A549 (cell line): ENCODE results near the gene MVP. TPM values are rescaled to one million over a fixed set of nuclear protein-coding genes. Genes with fewer than 3 reads are reported as not detected.

Source experiments
- ATAC-seq, 2 experiments: fragments of 200-7000 bp in 1 of 2; fragments of >200 bp in 1 of 2; cut with Nextera tagmentation in 1 of 2; cut with Tn5 transposase in 1 of 2; 3 replicates each; pipeline versions ENCODE4 v1.8.0 to v1.9.1; 2018 to 2020; ENCODE audit warnings: mild to moderate bottlenecking in 1 of 2, moderate library complexity in 1 of 2
- CTCF ChIA-PET: fragments of 300-600 bp; sonication (Branson Sonifier 250); formaldehyde crosslinking; extraction: SDS; loops from one replicate; lab custom pipeline; 2021; ENCODE audit warnings: antibody characterized with exemption, inconsistent platforms; lab: Yijun Ruan, JAX
- POLR2A ChIA-PET: fragments of 350-600 bp; formaldehyde crosslinking; extraction: SDS; loops from one replicate; lab custom pipeline; 2021; ENCODE audit warnings: antibody characterized with exemption, inconsistent platforms; lab: Yijun Ruan, JAX
- DNase-seq, 2 experiments: peaks; one replicate each; pipeline versions ENCODE4 v3.0.0 to v3.0.0-alpha.2; 2011 to 2016; ENCODE audit warnings: low read depth in 1 of 2, low spot score in 1 of 2
- FAIRE-seq: peaks from 2 replicates; lab custom pipeline; 2011; peaks lifted over from hg19 to GRCh38; lab: Jason Lieb, UNC
- H3K27ac ChIP-seq, 2 experiments: fragments of >200 bp; sonication (Bioruptor Twin); formaldehyde crosslinking; 3 replicates each; pipeline ENCODE4 v1.5.1; 2016 to 2017
- H3K4me1 ChIP-seq: fragments of >200 bp; sonication (Bioruptor Twin); formaldehyde crosslinking; 3 replicates; pipeline ENCODE4 v1.6.1; 2016
- H3K4me2 ChIP-seq: fragments of >200 bp; sonication (Bioruptor Twin); formaldehyde crosslinking; 3 replicates; pipeline ENCODE4 v1.6.1; 2016
- H3K4me3 ChIP-seq: fragments of >200 bp; sonication (Bioruptor Twin); formaldehyde crosslinking; 3 replicates; pipeline ENCODE4 v1.5.1; 2016
- H3K9me3 ChIP-seq: fragments of >200 bp; sonication (Bioruptor Twin); formaldehyde crosslinking; 3 replicates; pipeline ENCODE4 v1.6.1; 2016
- BHLHE40 ChIP-seq: IDR thresholded peaks from 2 replicates; pipeline ENCODE4 v1.6.1; 2012; ENCODE audit warnings: low read depth, low read length, inconsistent platforms
- CBX2 ChIP-seq: fragments of 200-600 bp; sonication (generic); IDR thresholded peaks from 2 replicates; pipeline ENCODE4 v1.6.1; 2016; ENCODE audit warnings: low read depth, mild to moderate bottlenecking, borderline replicate concordance
- CBX8 ChIP-seq: fragments of 200-600 bp; sonication (generic); IDR thresholded peaks from 2 replicates; pipeline ENCODE4 v1.6.1; 2016
- CEBPB ChIP-seq, 2 experiments: fragments of >200 bp in 1 of 2; sonication (Bioruptor Twin) in 1 of 2; formaldehyde crosslinking in 1 of 2; IDR thresholded peaks; 2 replicates each; pipeline ENCODE4 v1.6.1; 2012 to 2016
- EHF ChIP-seq: fragments of 250-450 bp; sonication (Bioruptor Pico); IDR thresholded peaks from 2 replicates; pipeline ENCODE4 v1.5.0; 2020; ENCODE audit warnings: mild to moderate bottlenecking
- EHMT2 ChIP-seq: fragments of 200-600 bp; sonication (generic); IDR thresholded peaks from 2 replicates; pipeline ENCODE4 v1.6.1; 2016; ENCODE audit warnings: antibody characterized with exemption, low read depth, mild to moderate bottlenecking, moderate library complexity
- EP300 ChIP-seq, 2 experiments: fragments of >200 bp; sonication (Bioruptor Twin); formaldehyde crosslinking; IDR thresholded peaks; 2 replicates in 1 of 2; 3 replicates in 1 of 2; pipeline ENCODE4 v1.6.1; 2016 to 2017
- ESRRA ChIP-seq: fragments of 150-350 bp; IDR thresholded peaks from 2 replicates; pipeline ENCODE4 v1.6.1; 2014; ENCODE audit warnings: mild to moderate bottlenecking, low read length, borderline replicate concordance
- FOSB ChIP-seq: fragments of 250-450 bp; sonication (Bioruptor Pico); IDR thresholded peaks from 2 replicates; pipeline ENCODE4 v1.5.0; 2020; ENCODE audit warnings: mild to moderate bottlenecking, moderate library complexity
- FOXS1 ChIP-seq: fragments of 250-450 bp; sonication (Bioruptor Pico); IDR thresholded peaks from 2 replicates; pipeline ENCODE4 v1.5.0; 2020; ENCODE audit warnings: mild to moderate bottlenecking, moderate library complexity
- HEYL ChIP-seq: fragments of 250-450 bp; sonication (Bioruptor Pico); IDR thresholded peaks from 2 replicates; pipeline ENCODE4 v1.8.0; 2021; ENCODE audit warnings: mild to moderate bottlenecking, moderate library complexity
- HOXB5 ChIP-seq: fragments of 250-450 bp; sonication (Bioruptor Pico); IDR thresholded peaks from 2 replicates; pipeline ENCODE4 v1.5.0; 2020; ENCODE audit warnings: mild to moderate bottlenecking, moderate library complexity
- KDM1A ChIP-seq: fragments of 200-600 bp; sonication (generic); IDR thresholded peaks from 2 replicates; pipeline ENCODE4 v1.6.1; 2016; ENCODE audit warnings: low read depth, mild to moderate bottlenecking
- MAFK ChIP-seq: fragments of 450-650 bp; IDR thresholded peaks from 2 replicates; pipeline ENCODE4 v1.6.1; 2014; ENCODE audit not compliant: partially characterized antibody
- MYC ChIP-seq: IDR thresholded peaks from 2 replicates; pipeline ENCODE4 v1.6.1; 2012; ENCODE audit warnings: mild to moderate bottlenecking, inconsistent platforms, low read length, improper control_type of control experiment, borderline replicate concordance
- NR3C1 ChIP-seq: fragments of >200 bp; sonication (Bioruptor Twin); formaldehyde crosslinking; IDR thresholded peaks from 3 replicates; pipeline ENCODE4 v1.6.1; 2017
- PHF8 ChIP-seq: fragments of 200-600 bp; sonication (generic); IDR thresholded peaks from 2 replicates; pipeline ENCODE4 v1.6.1; 2016; ENCODE audit warnings: low read depth, mild to moderate bottlenecking, antibody characterized with exemption, moderate library complexity, borderline replicate concordance
- RAD21 ChIP-seq, 2 experiments: fragments of >200 bp in 1 of 2; sonication (Bioruptor Twin) in 1 of 2; formaldehyde crosslinking in 1 of 2; IDR thresholded peaks in 1 of 2; conservative IDR thresholded peaks in 1 of 2; 2 replicates in 1 of 2; 3 replicates in 1 of 2; pipeline ENCODE4 v1.6.1; 2012 to 2018; ENCODE audit warnings: inconsistent platforms in 1 of 2
- RARB ChIP-seq: fragments of 250-450 bp; sonication (Bioruptor Pico); IDR thresholded peaks from 2 replicates; pipeline ENCODE4 v1.8.0; 2021; ENCODE audit warnings: mild to moderate bottlenecking, moderate library complexity
- RCOR1 ChIP-seq: fragments of 150-350 bp; IDR thresholded peaks from 2 replicates; pipeline ENCODE4 v1.6.1; 2014; ENCODE audit warnings: antibody characterized with exemption, low read length, low read depth
- RFX5 ChIP-seq: fragments of 450-650 bp; IDR thresholded peaks from 2 replicates; pipeline ENCODE4 v1.7.1; 2014; ENCODE audit warnings: antibody characterized with exemption, mild to moderate bottlenecking, moderate library complexity
- SMC3 ChIP-seq: fragments of >200 bp; sonication (Bioruptor Twin); formaldehyde crosslinking; IDR thresholded peaks from 3 replicates; pipeline ENCODE4 v1.6.1; 2018; ENCODE audit warnings: inconsistent platforms
- TP53 ChIP-seq: fragments of 250-450 bp; sonication (Bioruptor Pico); IDR thresholded peaks from 2 replicates; pipeline ENCODE4 v1.5.0; 2021; ENCODE audit warnings: mild to moderate bottlenecking, moderate library complexity
- ZC3H11A ChIP-seq: fragments of 450-650 bp; IDR thresholded peaks from 2 replicates; pipeline ENCODE4 v1.6.1; 2014; ENCODE audit warnings: antibody characterized with exemption, mild to moderate bottlenecking
- ZFP36 ChIP-seq: fragments of 450-650 bp; IDR thresholded peaks from 2 replicates; pipeline ENCODE4 v1.6.1; 2014; ENCODE audit warnings: borderline replicate concordance; ENCODE audit not compliant: partially characterized antibody
- WGBS: methylation state at CpG from one replicate; pipeline ENCODE4 v1.1.6; 2017; ENCODE audit errors: missing lambda C conversion rate; 5-methylcytosine and 5-hydroxymethylcytosine counted together
- polyA plus RNA-seq, 4 experiments: library from polyadenylated mRNA; depleted of rRNA in 3 of 4; stranded (reverse); fragments of >200 nt; fragmentation: RNase III in 1 of 4; extraction: RNeasy Plus Mini Kit Qiagen cat#74134 plus additional on column Dnase treatment in 1 of 4; gene quantifications; 2 replicates in 3 of 4; 3 replicates in 1 of 4; pipeline ENCODE4 v1.2.3, GENCODE V29; 2011 to 2017
- TF ChIP-seq, protein P1 (sequence below): fragments of >200 bp; sonication (Bioruptor Twin); formaldehyde crosslinking; IDR thresholded peaks from 2 replicates; pipeline ENCODE4 v1.6.1; 2016
- TF ChIP-seq, protein P2 (sequence below): fragments of 450-650 bp; IDR thresholded peaks from 2 replicates; pipeline ENCODE4 v1.6.1; 2014; ENCODE audit warnings: antibody characterized with exemption
- TF ChIP-seq, protein P3 (sequence below): fragments of 250-450 bp; sonication (Bioruptor Pico); IDR thresholded peaks from 2 replicates; pipeline ENCODE4 v1.5.0; 2020; ENCODE audit warnings: low read depth, mild to moderate bottlenecking, moderate library complexity
- TF ChIP-seq, protein P4 (sequence below): IDR thresholded peaks from 2 replicates; pipeline ENCODE4 v1.6.1; 2012
- TF ChIP-seq, protein P5 (sequence below): fragments of >200 bp; sonication (Bioruptor Twin); formaldehyde crosslinking; IDR thresholded peaks from 3 replicates; pipeline ENCODE4 v1.6.1; 2016

Gene MVP
- polyA plus RNA-seq, 2 of the 4 experiments (the other 2 are of a cell fraction) = 73.3 to 106 TPM

DNA sequence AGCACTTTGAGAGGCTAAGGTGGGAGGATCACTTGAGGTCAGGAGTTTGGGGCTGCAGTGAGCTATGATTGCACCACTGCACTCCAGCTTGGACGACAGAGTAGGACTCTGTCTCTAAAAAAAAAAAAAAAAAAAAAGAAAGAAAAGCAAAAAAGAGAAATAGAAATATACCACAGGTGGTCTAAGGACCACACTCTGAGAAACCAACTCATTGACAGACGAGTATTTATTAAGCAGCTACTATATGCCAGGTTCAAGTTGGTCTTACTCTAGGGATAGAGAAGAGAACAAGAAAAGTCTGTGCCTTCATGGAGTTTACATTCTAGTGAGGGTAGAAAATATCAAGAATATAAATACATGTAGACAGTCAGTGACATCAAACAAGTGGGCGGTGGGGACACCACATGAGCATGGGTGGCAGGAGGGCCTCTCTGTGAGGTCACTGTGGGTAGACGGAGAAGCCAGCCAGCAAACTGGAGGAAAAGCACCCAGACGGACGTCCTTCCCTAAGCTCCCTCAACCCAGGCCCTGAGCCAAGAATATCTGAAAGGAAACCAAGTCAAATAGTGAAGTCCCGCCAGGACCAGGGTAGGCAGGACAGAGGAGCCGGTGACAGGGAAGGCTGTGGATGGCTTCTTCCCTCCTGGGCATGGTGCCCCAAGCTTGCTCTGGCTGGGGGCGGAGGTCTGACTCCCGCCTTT is 38.0 kb downstream of the MVP start:
- no peak for TF ChIP-seq RFX5
- TF ChIP-seq RAD21 (conservative IDR thresholded peaks at IDR 0.05 in 1 of 2, IDR thresholded peaks at IDR 0.05 in 1 of 2) = no peak
- TF ChIP-seq HEYL (CRISPR knock-in tag) = no peak
- no peak for TF ChIP-seq MYC
- TF ChIP-seq, protein P1, sequence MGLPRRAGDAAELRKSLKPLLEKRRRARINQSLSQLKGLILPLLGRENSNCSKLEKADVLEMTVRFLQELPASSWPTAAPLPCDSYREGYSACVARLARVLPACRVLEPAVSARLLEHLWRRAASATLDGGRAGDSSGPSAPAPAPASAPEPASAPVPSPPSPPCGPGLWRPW = no peak
- TF ChIP-seq, protein P2, sequence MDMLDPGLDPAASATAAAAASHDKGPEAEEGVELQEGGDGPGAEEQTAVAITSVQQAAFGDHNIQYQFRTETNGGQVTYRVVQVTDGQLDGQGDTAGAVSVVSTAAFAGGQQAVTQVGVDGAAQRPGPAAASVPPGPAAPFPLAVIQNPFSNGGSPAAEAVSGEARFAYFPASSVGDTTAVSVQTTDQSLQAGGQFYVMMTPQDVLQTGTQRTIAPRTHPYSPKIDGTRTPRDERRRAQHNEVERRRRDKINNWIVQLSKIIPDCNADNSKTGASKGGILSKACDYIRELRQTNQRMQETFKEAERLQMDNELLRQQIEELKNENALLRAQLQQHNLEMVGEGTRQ = no peak
- no peak for TF ChIP-seq CBX2
- TF ChIP-seq CEBPB (IDR thresholded peaks at IDR 0.05) = no peak
- no peak for TF ChIP-seq SMC3
- no peak for TF ChIP-seq RCOR1
- TF ChIP-seq NR3C1 = no peak
- DNase-seq (no peak), FAIRE-seq (no peak), ATAC-seq (no peak)
- POLR2A ChIA-PET = no interaction called here
- no peak overlapping the region for H3K4me2 ChIP-seq
- H3K4me3 ChIP-seq = no peak overlapping the region
- peaks cover 11% of the 10 kb centered on the region; the same call in 2 of the 3 replicates for H3K4me1 ChIP-seq
- H3K9me3 ChIP-seq = no peaks in the 10 kb centered on the region
- 85% methylated on average over 10 of the region's 10 CpGs for WGBS
- CTCF ChIA-PET = interaction anchor here (1.1 to 6.0 kb wide), 3 partner anchors 9 to 17 kb away, joined by 3 to 40 read pairs (median 3); no protein-coding TSS in a partner anchor
- no peak overlapping the region for H3K27ac ChIP-seq

DNA sequence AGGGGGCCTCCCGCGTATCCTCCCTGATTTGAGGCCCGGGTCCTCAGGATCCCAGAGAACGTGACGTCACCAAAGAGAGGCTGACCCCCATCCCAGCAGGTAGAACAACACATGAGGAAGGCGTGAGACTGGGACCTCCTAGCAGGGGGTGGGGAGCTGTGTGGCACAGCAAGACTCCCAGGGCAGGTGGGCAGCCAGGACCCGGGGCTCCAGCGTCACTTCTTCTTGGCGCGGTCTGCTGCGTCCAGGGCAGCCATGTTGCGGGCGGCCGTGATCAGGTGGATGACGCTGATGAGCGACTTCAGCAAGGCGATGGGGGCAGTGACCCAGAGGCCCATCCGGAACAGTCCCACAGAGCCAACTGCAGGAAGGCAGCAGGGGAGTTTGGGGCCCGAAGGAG is 38.7 kb downstream of the MVP start:
- TF ChIP-seq, protein P3, sequence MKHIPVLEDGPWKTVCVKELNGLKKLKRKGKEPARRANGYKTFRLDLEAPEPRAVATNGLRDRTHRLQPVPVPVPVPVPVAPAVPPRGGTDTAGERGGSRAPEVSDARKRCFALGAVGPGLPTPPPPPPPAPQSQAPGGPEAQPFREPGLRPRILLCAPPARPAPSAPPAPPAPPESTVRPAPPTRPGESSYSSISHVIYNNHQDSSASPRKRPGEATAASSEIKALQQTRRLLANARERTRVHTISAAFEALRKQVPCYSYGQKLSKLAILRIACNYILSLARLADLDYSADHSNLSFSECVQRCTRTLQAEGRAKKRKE (CRISPR knock-in tag) = no peak
- TF ChIP-seq RFX5 (no peak), KDM1A (no peak), NR3C1 (no peak), FOSB (CRISPR knock-in tag) (no peak), EP300 (IDR thresholded peaks at IDR 0.05) (no peak), RAD21 (conservative IDR thresholded peaks at IDR 0.05 in 1 of 2, IDR thresholded peaks at IDR 0.05 in 1 of 2) (no peak), EHMT2 (no peak), HEYL (CRISPR knock-in tag) (no peak), MAFK (no peak), CBX2 (no peak)
- TF ChIP-seq, protein P4, sequence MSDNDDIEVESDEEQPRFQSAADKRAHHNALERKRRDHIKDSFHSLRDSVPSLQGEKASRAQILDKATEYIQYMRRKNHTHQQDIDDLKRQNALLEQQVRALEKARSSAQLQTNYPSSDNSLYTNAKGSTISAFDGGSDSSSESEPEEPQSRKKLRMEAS = no peak
- TF ChIP-seq, protein P5, sequence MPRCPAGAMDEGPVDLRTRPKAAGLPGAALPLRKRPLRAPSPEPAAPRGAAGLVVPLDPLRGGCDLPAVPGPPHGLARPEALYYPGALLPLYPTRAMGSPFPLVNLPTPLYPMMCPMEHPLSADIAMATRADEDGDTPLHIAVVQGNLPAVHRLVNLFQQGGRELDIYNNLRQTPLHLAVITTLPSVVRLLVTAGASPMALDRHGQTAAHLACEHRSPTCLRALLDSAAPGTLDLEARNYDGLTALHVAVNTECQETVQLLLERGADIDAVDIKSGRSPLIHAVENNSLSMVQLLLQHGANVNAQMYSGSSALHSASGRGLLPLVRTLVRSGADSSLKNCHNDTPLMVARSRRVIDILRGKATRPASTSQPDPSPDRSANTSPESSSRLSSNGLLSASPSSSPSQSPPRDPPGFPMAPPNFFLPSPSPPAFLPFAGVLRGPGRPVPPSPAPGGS = no peak
- no peak for DNase-seq
- FAIRE-seq = no peak
- CTCF ChIA-PET = interaction anchor here (1.1 to 6.0 kb wide), 2 partner anchors 10 to 17 kb away, joined by 3 to 40 read pairs; no protein-coding TSS in a partner anchor
- H3K4me2 ChIP-seq = no peak overlapping the region
- POLR2A ChIA-PET = no interaction called here
- WGBS = 91% methylated on average over 16 of the region's 19 CpGs
- H3K4me1 ChIP-seq = peaks cover 15% of the 10 kb centered on the region
- no peaks in the 10 kb centered on the region for H3K9me3 ChIP-seq
- ATAC-seq = no peak
- no peak overlapping the region for H3K27ac ChIP-seq
- no peak overlapping the region for H3K4me3 ChIP-seq

DNA sequence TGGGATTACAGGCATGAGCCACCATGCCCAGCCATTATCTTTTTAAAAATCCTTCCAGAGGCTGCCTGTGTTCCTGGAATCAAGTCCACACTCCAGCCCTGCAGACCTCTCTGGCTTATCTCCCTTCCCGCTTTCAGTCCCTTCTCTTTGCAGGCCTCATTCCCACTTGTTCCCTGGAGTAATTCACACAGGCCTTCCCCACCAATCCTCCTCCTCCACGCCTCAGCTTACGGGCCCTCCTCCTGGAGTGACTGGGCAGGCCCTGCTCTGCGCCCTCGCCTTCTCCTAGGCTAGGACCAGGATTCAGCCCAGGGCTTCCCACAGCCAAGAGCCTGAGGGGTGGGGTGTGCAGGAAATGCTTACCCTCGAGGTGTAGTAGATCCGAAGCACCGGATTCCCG is 40.0 kb downstream of the MVP start:
- FAIRE-seq = no peak
- DNase-seq = no peak
- CTCF ChIA-PET = interaction anchor here (0.6 to 6.0 kb wide), 4 partner anchors 12 to 171 kb away, joined by 3 to 40 read pairs (median 4); no protein-coding TSS in a partner anchor

More for the DNA sequence above, 40.0 kb downstream of the MVP start:
- H3K4me1 ChIP-seq = peaks cover 15% of the 10 kb centered on the region
- H3K27ac ChIP-seq = no peak overlapping the region
- POLR2A ChIA-PET = no interaction called here
- no peak overlapping the region for H3K4me2 ChIP-seq
- H3K9me3 ChIP-seq = no peaks in the 10 kb centered on the region
- no peak for ATAC-seq
- no peak overlapping the region for H3K4me3 ChIP-seq
- TF ChIP-seq HOXB5 (CRISPR knock-in tag) = no peak
- no peak for TF ChIP-seq CBX8
- no peak for TF ChIP-seq PHF8
- no peak for TF ChIP-seq BHLHE40
- TF ChIP-seq FOXS1 (CRISPR knock-in tag) = no peak
- no peak for TF ChIP-seq ZC3H11A
- TF ChIP-seq MAFK = no peak
- no peak for TF ChIP-seq TP53
- TF ChIP-seq RCOR1 = no peak
- TF ChIP-seq NR3C1 = no peak
- no peak for TF ChIP-seq RARB (CRISPR knock-in tag)
- TF ChIP-seq CEBPB (IDR thresholded peaks at IDR 0.05) = no peak
- TF ChIP-seq ESRRA = no peak
- no peak for TF ChIP-seq EHF (CRISPR knock-in tag)
- no peak for TF ChIP-seq ZFP36
- WGBS = 92% methylated on average over 9 of the region's 9 CpGs
